NCI-H1436 treated with DMSO at 0.1 percent for 48 hours (cell line): ENCODE data around the gene MRPL58.
"Not testable (repeated sequence)": the region's sequence is repeated elsewhere in the genome, so short reads cannot be mapped to it uniquely, and the experiment has no call there.

Experiments used
- DNase-seq: peaks from one replicate; lab custom pipeline; 2025; lab: John Stamatoyannopoulos, UW

Gene MRPL58

GRCh38 chr17:75013092-75013559 is 656 bp downstream of the MRPL58 start:
- DNase-seq = no peak

GRCh38 chr17:75019146-75019545 is 6.7 kb downstream of the MRPL58 start:
- no peak for DNase-seq

- no peak for DNase-seq
Observed at GRCh38 chr17:75019710-75020109, 7.2 kb downstream of the MRPL58 start.

- no peak for DNase-seq
Observed at GRCh38 chr17:75020331-75021110, 8.1 kb downstream of the MRPL58 start.

GRCh38 chr17:75024686-75025397 is 12.4 kb downstream of the MRPL58 start:
- DNase-seq = no peak

- DNase-seq = not testable (repeated sequence)
Observed at GRCh38 chr17:75025398-75025734, 12.9 kb downstream of the MRPL58 start.

GRCh38 chr17:75026650-75027049 is 14.2 kb downstream of the MRPL58 start:
- not testable (repeated sequence) for DNase-seq

- no peak for DNase-seq
Observed at GRCh38 chr17:75030161-75030560, 17.7 kb downstream of the MRPL58 start.

- peak; percentile 42 for DNase-seq
Observed at GRCh38 chr17:75031972-75032719, 19.7 kb downstream of the MRPL58 start.

- no peak for DNase-seq
Observed at GRCh38 chr17:75032720-75033280, 20.3 kb downstream of the MRPL58 start.

GRCh38 chr17:75033346-75034235 is 21.1 kb downstream of the MRPL58 start:
- peak; percentile 87 for DNase-seq

GRCh38 chr17:75034236-75034908 is 21.9 kb downstream of the MRPL58 start:
- peak; percentile 77 for DNase-seq

- DNase-seq = peak; percentile 90
Observed at GRCh38 chr17:75036643-75037268, 24.3 kb downstream of the MRPL58 start.

- no peak for DNase-seq
Observed at GRCh38 chr17:75039238-75039637, 26.8 kb downstream of the MRPL58 start.

- DNase-seq = no peak
Observed at GRCh38 chr17:75041656-75042280, 29.3 kb downstream of the MRPL58 start.

- not testable (repeated sequence) for DNase-seq
Observed at GRCh38 chr17:75043789-75044188, 31.3 kb downstream of the MRPL58 start.

- DNase-seq = no peak
Observed at GRCh38 chr17:75044716-75045115, 32.2 kb downstream of the MRPL58 start.

GRCh38 chr17:75045946-75046406 is 33.5 kb downstream of the MRPL58 start:
- not testable (repeated sequence) for DNase-seq
